HUES6 (cell line): Measurements from ENCODE around the gene LRRC51.
"Not testable (repeated sequence)": the region's sequence is repeated elsewhere in the genome, so short reads cannot be mapped to it uniquely, and the experiment has no call there.

Experiments used
- H3K27ac ChIP-seq: 2 replicates; pipeline ENCODE4 v1.7.0; 2013; ENCODE audit warnings: low read depth, mild to moderate bottlenecking, low read length, inconsistent platforms
- H3K27me3 ChIP-seq: 2 replicates; pipeline ENCODE4 v1.6.1; 2013; ENCODE audit warnings: low read length; ENCODE audit not compliant: control insufficient read depth, insufficient read depth
- H3K36me3 ChIP-seq: 2 replicates; pipeline ENCODE4 v1.6.1; 2013; ENCODE audit warnings: low read length; ENCODE audit not compliant: control insufficient read depth, insufficient read depth
- H3K4me1 ChIP-seq: 2 replicates; pipeline ENCODE4 v1.6.1; 2013; ENCODE audit warnings: low read length; ENCODE audit not compliant: control insufficient read depth, insufficient read depth
- H3K4me3 ChIP-seq: 2 replicates; pipeline ENCODE4 v1.5.1; 2013; ENCODE audit warnings: low read depth, low read length
- H3K9ac ChIP-seq: one replicate; pipeline ENCODE4 v1.6.1; 2013; ENCODE audit warnings: mild to moderate bottlenecking, low read length
- H3K9me3 ChIP-seq: 2 replicates; pipeline ENCODE4 v1.6.1; 2013; ENCODE audit warnings: low read depth, low read length; ENCODE audit not compliant: control insufficient read depth, insufficient read depth

Gene LRRC51

GRCh38 chr11:72142086-72142485 is 61.4 kb downstream of the LRRC51 start:
- H3K9me3 ChIP-seq, H3K27ac ChIP-seq, H3K9ac ChIP-seq, H3K4me1 ChIP-seq, H3K4me3 ChIP-seq, H3K36me3 ChIP-seq, H3K27me3 ChIP-seq: not testable (repeated sequence)

DNA sequence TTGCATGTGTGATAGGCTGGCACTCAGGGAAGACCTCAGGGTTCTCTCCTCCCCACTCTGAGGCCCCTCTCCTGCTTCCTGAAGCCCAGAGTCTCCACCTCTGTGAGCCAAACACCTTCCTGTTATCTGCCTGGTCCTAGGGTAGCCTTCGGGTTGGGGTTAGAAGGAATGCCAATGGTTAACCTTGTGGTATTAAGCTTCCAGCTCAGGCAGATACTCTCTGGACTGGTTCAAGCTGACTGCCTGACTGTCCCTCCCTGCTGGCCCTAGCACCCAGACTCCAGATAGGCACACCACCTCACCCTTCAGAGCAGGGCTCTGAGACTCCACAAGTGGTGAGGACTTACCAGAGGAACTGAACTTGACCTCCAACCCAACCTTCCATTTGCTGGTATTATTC is 61.9 kb downstream of the LRRC51 start:
- H3K36me3 ChIP-seq, H3K4me1 ChIP-seq, H3K27me3 ChIP-seq, H3K9ac ChIP-seq, H3K27ac ChIP-seq, H3K9me3 ChIP-seq, H3K4me3 ChIP-seq: not testable (repeated sequence)

- Histone ChIP-seq H3K9ac (no peak overlapping the region), H3K27ac (no peak overlapping the region), H3K4me3 (no peak overlapping the region), H3K36me3 (no peaks in the 10 kb centered on the region), H3K4me1 (peaks cover 4% of the 10 kb centered on the region; the same call in 1 of the 2 replicates), H3K27me3 (peaks cover 3% of the 10 kb centered on the region; the same call in 1 of the 2 replicates), H3K9me3 (no peaks in the 10 kb centered on the region)
Measured at GRCh38 chr11:72144807-72145565, 64.3 kb downstream of the LRRC51 start.
